Measurements from ENCODE around the gene THAP4.

Gene THAP4

GRCh38 chr2:241637795-241638660, 1.1 kb upstream of the THAP4 start:
- DNase-seq, result peak; percentile 61

- peak; percentile 66 for DNase-seq
Observed at GRCh38 chr2:241636182-241637017, 558 bp downstream of the THAP4 start.

GRCh38 chr2:241635756-241636155, 1.2 kb downstream of the THAP4 start:
- DNase-seq, result peak; percentile 37

GRCh38 chr2:241633561-241633960, 3.4 kb downstream of the THAP4 start:
- peak; percentile 25 for DNase-seq

- no peak for DNase-seq
Observed at GRCh38 chr2:241632478-241633325, 4.3 kb downstream of the THAP4 start.

- DNase-seq, result no peak
Observed at GRCh38 chr2:241629762-241630435, 7.1 kb downstream of the THAP4 start.

GRCh38 chr2:241627675-241628074, 9.3 kb downstream of the THAP4 start:
- no peak for DNase-seq

- DNase-seq, result no peak
Observed at GRCh38 chr2:241620419-241620769, 16.6 kb downstream of the THAP4 start.

GRCh38 chr2:241619597-241620418, 17.1 kb downstream of the THAP4 start:
- DNase-seq, result no peak

GRCh38 chr2:241618829-241619228, 18.1 kb downstream of the THAP4 start:
- DNase-seq, result no peak

- DNase-seq, result no peak
Observed at GRCh38 chr2:241618296-241618805, 18.6 kb downstream of the THAP4 start.

- DNase-seq, result peak; percentile 65
Observed at GRCh38 chr2:241617431-241618154, 19.4 kb downstream of the THAP4 start.

- no peak for DNase-seq
Observed at GRCh38 chr2:241616168-241617125, 20.5 kb downstream of the THAP4 start.

GRCh38 chr2:241615522-241616052, 21.4 kb downstream of the THAP4 start:
- DNase-seq, result no peak

GRCh38 chr2:241615041-241615440, 21.9 kb downstream of the THAP4 start:
- no peak for DNase-seq

- DNase-seq, result no peak
Observed at GRCh38 chr2:241613017-241613780, 23.8 kb downstream of the THAP4 start.

- DNase-seq, result no peak
Observed at GRCh38 chr2:241612156-241613016, 24.6 kb downstream of the THAP4 start.
